CD4-positive, CD25-positive, alpha-beta regulatory T cell (primary cell): ENCODE data around the gene TREX2. TPM values are rescaled to one million over a fixed set of nuclear protein-coding genes. Genes with fewer than 3 reads are reported as not detected.
A peak's percentile ranks its signal among the peaks of the same experiment; 100 is the strongest.

ENCODE experiments used
- ATAC-seq, 2 donors: fragments of 150-1000 bp; cut with Tn5 transposase; one replicate each; pipeline ENCODE4 v1.10.0; 2021; ENCODE audit warnings: low read depth in 2 of 2, moderate number of reproducible peaks in 2 of 2, moderate library complexity in 1 of 2
- DNase-seq, 3 donors: peaks; one replicate each; pipeline versions ENCODE4 v3.0.0 to v3.0.0-alpha.2; 2012 to 2022; ENCODE audit warnings: mixed read lengths in 1 of 3
- H3K27ac ChIP-seq: one replicate; pipeline ENCODE4 v1.7.0; 2013; ENCODE audit warnings: mild to moderate bottlenecking, low read length; ENCODE audit not compliant: insufficient read depth, poor library complexity, severe bottlenecking
- H3K27me3 ChIP-seq: one replicate; pipeline ENCODE4 v1.7.0; 2013; ENCODE audit warnings: low read length; ENCODE audit not compliant: control insufficient read depth, insufficient read depth
- H3K36me3 ChIP-seq: one replicate; pipeline ENCODE4 v1.7.0; 2013; ENCODE audit warnings: mild to moderate bottlenecking, low read length, moderate library complexity; ENCODE audit not compliant: control insufficient read depth, insufficient read depth
- H3K4me1 ChIP-seq: 2 replicates; pipeline ENCODE4 v1.7.0; 2013; ENCODE audit warnings: mild to moderate bottlenecking, low read length; ENCODE audit not compliant: insufficient read depth, control insufficient read depth, poor library complexity, severe bottlenecking
- H3K4me3 ChIP-seq: one replicate; pipeline ENCODE4 v1.7.0; 2013; ENCODE audit warnings: low read depth, mild to moderate bottlenecking, low read length, moderate library complexity
- H3K9me3 ChIP-seq, 2 experiments: 1 replicate in 1 of 2; 2 replicates in 1 of 2; pipeline ENCODE4 v1.7.0; 2013; ENCODE audit warnings: low read length in 2 of 2, mild to moderate bottlenecking in 1 of 2, moderate library complexity in 1 of 2; ENCODE audit not compliant: control insufficient read depth in 2 of 2
- H3K27ac Mint-ChIP-seq, 3 donors: one replicate each; pipeline ENCODE4 v1.8.0; 2020 to 2022; ENCODE audit warnings: mild to moderate bottlenecking in 3 of 3, mixed read lengths in 3 of 3, moderate library complexity in 2 of 3
- H3K27me3 Mint-ChIP-seq: one replicate; pipeline ENCODE4 v1.8.0; 2022; ENCODE audit warnings: mild to moderate bottlenecking, mixed read lengths
- H3K36me3 Mint-ChIP-seq: one replicate; pipeline ENCODE4 v1.8.0; 2020; ENCODE audit warnings: mixed read lengths
- H3K4me1 Mint-ChIP-seq, 4 donors: one replicate each; pipeline ENCODE4 v1.8.0; 2020 to 2022; ENCODE audit warnings: mixed read lengths in 4 of 4, mild to moderate bottlenecking in 1 of 4
- H3K4me3 Mint-ChIP-seq, 4 donors: one replicate each; pipeline ENCODE4 v1.8.0; 2020 to 2022; ENCODE audit warnings: mild to moderate bottlenecking in 4 of 4, mixed read lengths in 4 of 4, moderate library complexity in 3 of 4
- H3K9me3 Mint-ChIP-seq, 7 donors: one replicate each; pipeline ENCODE4 v1.8.0; 2020 to 2022; ENCODE audit warnings: mixed read lengths in 7 of 7, mild to moderate bottlenecking in 3 of 7, moderate library complexity in 2 of 7
- polyA plus RNA-seq, 4 donors: library from polyadenylated mRNA; unstranded; fragments of 300-500 nt; fragmentation: Illumina TruSeq; gene quantifications; one replicate each; pipeline ENCODE4 v1.2.3, GENCODE V29; 2021
- total RNA-seq: library from RNA; stranded (reverse); gene quantifications from one replicate; pipeline ENCODE4 v1.2.3, GENCODE V29; 2022

The TREX2 gene
- total and polyA plus RNA-seq, 5 donors from 2014 or later, result 0.30 to 3.8 (median 0.71) TPM

- no peaks in the 10 kb centered on the region for H3K4me1 ChIP-seq
- Mint-ChIP-seq H3K4me3 (no peak overlapping the region), H3K27me3 (no peaks in the 10 kb centered on the region), H3K27ac (no peak overlapping the region), H3K9me3 (no peaks in the 10 kb centered on the region), H3K36me3 (no peaks in the 10 kb centered on the region), H3K4me1 (peaks cover 0 to 5% (median under 1%) of the 10 kb centered on the region in 4 donors)
- H3K9me3 ChIP-seq, result no peaks in the 10 kb centered on the region
- DNase-seq, result no peak
- no peak overlapping the region for H3K27ac ChIP-seq
- no peak for ATAC-seq
- H3K4me3 ChIP-seq, result no peak overlapping the region
- no peaks in the 10 kb centered on the region for H3K27me3 ChIP-seq
- H3K36me3 ChIP-seq, result no peaks in the 10 kb centered on the region
Observed at GRCh38 chrX:153481043-153481442, 35.2 kb upstream of the TREX2 start.

- H3K27ac ChIP-seq, result no peak overlapping the region
- Mint-ChIP-seq H3K27ac (no peak overlapping the region), H3K27me3 (no peaks in the 10 kb centered on the region), H3K9me3 (no peaks in the 10 kb centered on the region), H3K4me3 (no peak overlapping the region), H3K36me3 (no peaks in the 10 kb centered on the region), H3K4me1 (peaks cover 0 to 14% (median 3%) of the 10 kb centered on the region in 4 donors)
- no peaks in the 10 kb centered on the region for H3K27me3 ChIP-seq
- ATAC-seq, result no peak
- H3K9me3 ChIP-seq, result no peaks in the 10 kb centered on the region
- no peaks in the 10 kb centered on the region for H3K36me3 ChIP-seq
- peaks cover 8% of the 10 kb centered on the region for H3K4me1 ChIP-seq
- no peak for DNase-seq
- H3K4me3 ChIP-seq, result no peak overlapping the region
Observed at GRCh38 chrX:153478746-153479145, 32.9 kb upstream of the TREX2 start.

- Histone ChIP-seq H3K36me3 (no peaks in the 10 kb centered on the region), H3K9me3 (no peaks in the 10 kb centered on the region), H3K27me3 (no peaks in the 10 kb centered on the region), H3K4me1 (peaks cover 8% of the 10 kb centered on the region), H3K4me3 (no peak overlapping the region), H3K27ac (no peak overlapping the region)
- ATAC-seq (no peak), DNase-seq (no peak)
- no peaks in the 10 kb centered on the region for H3K9me3 Mint-ChIP-seq
- no peaks in the 10 kb centered on the region for H3K27me3 Mint-ChIP-seq
- no peak overlapping the region for H3K4me3 Mint-ChIP-seq
- no peak overlapping the region for H3K27ac Mint-ChIP-seq
- H3K36me3 Mint-ChIP-seq, result no peaks in the 10 kb centered on the region
- H3K4me1 Mint-ChIP-seq, result peaks cover 0 to 16% (median 3%) of the 10 kb centered on the region in 4 donors
Observed at GRCh38 chrX:153477901-153478300, 32.0 kb upstream of the TREX2 start.

GRCh38 chrX:153477364-153477857 is 31.6 kb upstream of the TREX2 start:
- Histone ChIP-seq H3K9me3 (no peaks in the 10 kb centered on the region), H3K4me3 (no peak overlapping the region), H3K27me3 (no peaks in the 10 kb centered on the region), H3K27ac (no peak overlapping the region), H3K4me1 (peaks cover 8% of the 10 kb centered on the region), H3K36me3 (no peaks in the 10 kb centered on the region)
- no peak for DNase-seq
- Mint-ChIP-seq H3K36me3 (no peaks in the 10 kb centered on the region), H3K27me3 (no peaks in the 10 kb centered on the region), H3K9me3 (no peaks in the 10 kb centered on the region), H3K4me3 (no peak overlapping the region), H3K4me1 (peaks cover 0 to 16% (median 3%) of the 10 kb centered on the region in 4 donors), H3K27ac (peak overlapping the region in 2 of 3 donors; percentile 51 to 85)
- ATAC-seq, result no peak

GRCh38 chrX:153476666-153477363 is 31.0 kb upstream of the TREX2 start:
- no peaks in the 10 kb centered on the region for H3K27me3 Mint-ChIP-seq
- H3K36me3 Mint-ChIP-seq, result no peaks in the 10 kb centered on the region
- Histone ChIP-seq H3K4me1 (peaks cover 8% of the 10 kb centered on the region), H3K9me3 (no peaks in the 10 kb centered on the region), H3K27me3 (no peaks in the 10 kb centered on the region), H3K36me3 (no peaks in the 10 kb centered on the region), H3K4me3 (no peak overlapping the region), H3K27ac (no peak overlapping the region)
- H3K9me3 Mint-ChIP-seq, result no peaks in the 10 kb centered on the region
- no peak overlapping the region for H3K27ac Mint-ChIP-seq
- DNase-seq, result no peak
- no peak overlapping the region for H3K4me3 Mint-ChIP-seq
- peaks cover 0 to 16% (median 3%) of the 10 kb centered on the region in 4 donors for H3K4me1 Mint-ChIP-seq
- ATAC-seq, result no peak

- H3K4me1 Mint-ChIP-seq, result peaks cover 0 to 22% (median 3%) of the 10 kb centered on the region in 4 donors
- DNase-seq, result no peak
- H3K27me3 Mint-ChIP-seq, result no peaks in the 10 kb centered on the region
- H3K27me3 ChIP-seq, result no peaks in the 10 kb centered on the region
- peaks cover 8% of the 10 kb centered on the region for H3K4me1 ChIP-seq
- H3K9me3 ChIP-seq, result no peaks in the 10 kb centered on the region
- H3K27ac ChIP-seq, result no peak overlapping the region
- no peak overlapping the region for H3K27ac Mint-ChIP-seq
- no peak for ATAC-seq
- H3K9me3 Mint-ChIP-seq, result no peaks in the 10 kb centered on the region
- no peaks in the 10 kb centered on the region for H3K36me3 Mint-ChIP-seq
- no peaks in the 10 kb centered on the region for H3K36me3 ChIP-seq
- no peak overlapping the region for H3K4me3 ChIP-seq
- peak overlapping the region; percentile 33 to 59 (median 39) for H3K4me3 Mint-ChIP-seq
Observed at GRCh38 chrX:153475751-153476281, 30.0 kb upstream of the TREX2 start.

- Mint-ChIP-seq H3K36me3 (no peaks in the 10 kb centered on the region), H3K9me3 (no peaks in the 10 kb centered on the region), H3K4me1 (peaks cover 0 to 23% (median 3%) of the 10 kb centered on the region in 4 donors), H3K4me3 (peak overlapping the region in 3 of 4 donors; percentile 43 to 50 (median 44)), H3K27ac (peak overlapping the region in 1 of 3 donors; percentile 56), H3K27me3 (no peaks in the 10 kb centered on the region)
- H3K36me3 ChIP-seq, result no peaks in the 10 kb centered on the region
- H3K9me3 ChIP-seq, result no peaks in the 10 kb centered on the region
- H3K27me3 ChIP-seq, result no peaks in the 10 kb centered on the region
- H3K27ac ChIP-seq, result no peak overlapping the region
- H3K4me3 ChIP-seq, result no peak overlapping the region
- H3K4me1 ChIP-seq, result peaks cover 8% of the 10 kb centered on the region
- DNase-seq (no peak), ATAC-seq (no peak)
Observed at GRCh38 chrX:153475271-153475670, 29.4 kb upstream of the TREX2 start.

GRCh38 chrX:153474718-153475117 is 28.9 kb upstream of the TREX2 start:
- Mint-ChIP-seq H3K27me3 (no peaks in the 10 kb centered on the region), H3K27ac (no peak overlapping the region), H3K36me3 (no peaks in the 10 kb centered on the region), H3K4me1 (peaks cover 0 to 25% (median 3%) of the 10 kb centered on the region in 4 donors), H3K9me3 (no peaks in the 10 kb centered on the region), H3K4me3 (no peak overlapping the region)
- peak; percentile 31 to 39 (median 36) for DNase-seq
- no peaks in the 10 kb centered on the region for H3K27me3 ChIP-seq
- no peak overlapping the region for H3K4me3 ChIP-seq
- ATAC-seq, result no peak
- H3K4me1 ChIP-seq, result peaks cover 12% of the 10 kb centered on the region
- H3K36me3 ChIP-seq, result no peaks in the 10 kb centered on the region
- H3K9me3 ChIP-seq, result no peaks in the 10 kb centered on the region
- H3K27ac ChIP-seq, result no peak overlapping the region
